Transverse colon (tissue), 4 donors: ENCODE measurements around the gene SLC22A14. TPM values are rescaled to one million over a fixed set of nuclear protein-coding genes. Genes with fewer than 3 reads are reported as not detected.
"Not testable (repeated sequence)": the region's sequence is repeated elsewhere in the genome, so short reads cannot be mapped to it uniquely, and the experiment has no call there.

ENCODE experiments used
- DNase-seq: peaks from one replicate; pipeline ENCODE4 v3.0.0-alpha.2; 2019
- H3K27ac ChIP-seq, 4 donors: fragments of 200-600 bp; sonication (generic); 2 replicates each; pipeline ENCODE4 v1.5.1; 2016 to 2018; ENCODE audit warnings: inconsistent platforms in 4 of 4
- H3K27me3 ChIP-seq: fragments of 200-600 bp; sonication (generic); 2 replicates; pipeline ENCODE4 v1.5.1; 2017; ENCODE audit warnings: inconsistent platforms
- H3K36me3 ChIP-seq, 4 donors: fragments of 200-600 bp; sonication (generic); 2 replicates each; pipeline ENCODE4 v1.5.1; 2017 to 2019; ENCODE audit warnings: inconsistent platforms in 4 of 4
- H3K4me1 ChIP-seq, 4 donors: fragments of 200-600 bp; sonication (generic); 2 replicates each; pipeline ENCODE4 v1.5.1; 2017 to 2020; ENCODE audit warnings: inconsistent platforms in 4 of 4
- H3K4me3 ChIP-seq, 4 donors: fragments of 200-600 bp; sonication (generic); 1 replicate in 1 of 4; 2 replicates in 3 of 4; pipeline versions ENCODE4 v1.5.1 to v1.6.1; 2017 to 2019; ENCODE audit warnings: inconsistent platforms in 4 of 4
- H3K9me3 ChIP-seq, 2 donors: fragments of 200-600 bp; sonication (generic); 2 replicates each; pipeline ENCODE4 v1.5.1; 2017 to 2019; ENCODE audit warnings: inconsistent platforms in 2 of 2
- EP300 ChIP-seq: sonication (generic); formaldehyde crosslinking; IDR thresholded peaks from one replicate; pipeline ENCODE4 v1.6.1; 2017; ENCODE audit warnings: antibody characterized with exemption, low read depth
- POLR2A ChIP-seq: fragments of 450-650 bp; IDR thresholded peaks from one replicate; pipeline ENCODE4 v1.6.1; 2016; ENCODE audit warnings: antibody characterized with exemption, mild to moderate bottlenecking, moderate library complexity
- POLR2AphosphoS5 ChIP-seq, 3 donors: sonication (generic); formaldehyde crosslinking; IDR thresholded peaks; one replicate each; pipeline ENCODE4 v1.6.1; 2016; ENCODE audit warnings: antibody characterized with exemption in 3 of 3
- WGBS, 2 donors: methylation state at CpG; one replicate each; pipeline ENCODE4 v1.1.5; 2018; ENCODE audit warnings: low coverage in 1 of 2; 5-methylcytosine and 5-hydroxymethylcytosine counted together
- in situ Hi-C, 4 donors: fragments of 200-750 bp; cut with MboI; loops; one replicate each; pipeline versions ENCODE4 v1.15.0 to v1.15.1; 2017; ENCODE audit warnings: low sequenced_read_pairs in 3 of 4, low pct_ligation_motif_present in 1 of 4, low pct_unique_long_range_greater_than_20kb in 1 of 4
- intact Hi-C: fragments of 100-400 bp; cut with DNase I; formaldehyde crosslinking; loops from one replicate; pipeline ENCODE4 v1.15.1; 2023; ENCODE audit warnings: low total_unique reads
- total RNA-seq, 4 donors: library from RNA; depleted of rRNA; stranded (reverse); fragments of >200 nt; gene quantifications; one replicate each; pipeline ENCODE4 v1.1.0, GENCODE V29; 2016
- TF ChIP-seq, protein P1 (sequence below), 5 experiments: fragments of 200-600 bp in 3 of 5; fragments of 450-650 bp in 2 of 5; sonication (generic) in 3 of 5; IDR thresholded peaks; 1 replicate in 2 of 5; 2 replicates in 3 of 5; pipeline ENCODE4 v1.5.1; 2016 to 2017; ENCODE audit warnings: antibody characterized with exemption in 5 of 5, inconsistent platforms in 3 of 5, mild to moderate bottlenecking in 2 of 5, moderate library complexity in 1 of 5

SLC22A14 gene
- total RNA-seq, 4 donors from 2014 or later, result 0.48 TPM; not detected in 3

DNA sequence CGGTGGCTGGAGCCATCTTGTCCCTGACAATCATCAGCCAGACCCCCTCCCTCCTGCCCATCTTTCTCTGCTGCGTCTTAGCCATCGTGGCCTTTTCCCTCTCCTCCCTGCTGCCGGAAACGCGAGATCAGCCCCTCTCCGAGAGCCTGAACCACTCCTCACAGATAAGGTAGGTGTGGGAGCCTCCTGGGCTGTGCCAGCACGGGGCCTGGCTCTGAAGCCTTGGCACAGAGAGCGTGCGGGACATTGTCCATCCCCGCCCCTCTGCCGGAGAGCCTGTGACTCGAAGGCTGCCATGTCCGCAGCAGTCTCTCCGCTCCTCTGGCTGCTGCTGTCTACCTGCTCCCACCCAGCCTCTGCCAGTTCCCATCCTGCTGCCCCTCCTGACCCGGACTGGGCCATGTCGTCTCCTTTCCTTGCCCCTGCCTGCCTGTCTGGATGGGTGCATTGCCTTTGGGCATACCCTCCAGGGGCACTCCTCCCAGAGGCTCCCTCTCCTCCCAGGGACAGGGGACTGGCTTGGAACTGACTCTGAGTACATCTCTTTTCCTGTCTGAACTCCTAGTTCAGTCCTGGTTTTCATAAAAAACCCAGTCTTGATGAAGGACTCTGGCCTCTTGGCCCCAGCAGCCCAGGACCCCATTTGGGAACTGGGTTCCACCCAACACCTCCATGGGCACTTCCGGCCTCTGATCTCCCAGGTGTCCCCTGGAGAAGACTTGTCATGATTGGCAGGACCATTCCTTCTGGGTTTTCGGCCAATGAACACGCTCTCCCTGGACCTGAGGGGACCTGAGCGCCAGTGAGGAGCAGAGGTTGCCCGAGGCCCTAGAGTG, 34.5 kb downstream of the SLC22A14 start:
- Histone ChIP-seq H3K4me1 (no peaks in the 10 kb centered on the region), H3K9me3 (no peaks in the 10 kb centered on the region), H3K4me3 (no peak overlapping the region), H3K36me3 (no peaks in the 10 kb centered on the region), H3K27ac (no peak overlapping the region), H3K27me3 (no peaks in the 10 kb centered on the region)
- in situ Hi-C loops, result no loop called here
- intact Hi-C loops, result no loop called here
- TF ChIP-seq, protein P1, sequence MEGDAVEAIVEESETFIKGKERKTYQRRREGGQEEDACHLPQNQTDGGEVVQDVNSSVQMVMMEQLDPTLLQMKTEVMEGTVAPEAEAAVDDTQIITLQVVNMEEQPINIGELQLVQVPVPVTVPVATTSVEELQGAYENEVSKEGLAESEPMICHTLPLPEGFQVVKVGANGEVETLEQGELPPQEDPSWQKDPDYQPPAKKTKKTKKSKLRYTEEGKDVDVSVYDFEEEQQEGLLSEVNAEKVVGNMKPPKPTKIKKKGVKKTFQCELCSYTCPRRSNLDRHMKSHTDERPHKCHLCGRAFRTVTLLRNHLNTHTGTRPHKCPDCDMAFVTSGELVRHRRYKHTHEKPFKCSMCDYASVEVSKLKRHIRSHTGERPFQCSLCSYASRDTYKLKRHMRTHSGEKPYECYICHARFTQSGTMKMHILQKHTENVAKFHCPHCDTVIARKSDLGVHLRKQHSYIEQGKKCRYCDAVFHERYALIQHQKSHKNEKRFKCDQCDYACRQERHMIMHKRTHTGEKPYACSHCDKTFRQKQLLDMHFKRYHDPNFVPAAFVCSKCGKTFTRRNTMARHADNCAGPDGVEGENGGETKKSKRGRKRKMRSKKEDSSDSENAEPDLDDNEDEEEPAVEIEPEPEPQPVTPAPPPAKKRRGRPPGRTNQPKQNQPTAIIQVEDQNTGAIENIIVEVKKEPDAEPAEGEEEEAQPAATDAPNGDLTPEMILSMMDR (IDR thresholded peaks at IDR 0.05), result no peak
- TF ChIP-seq POLR2AphosphoS5 (IDR thresholded peaks at IDR 0.05), result no peak
- TF ChIP-seq POLR2A, result no peak
- no peak for TF ChIP-seq EP300
- 85% methylated on average over 22 of the region's 22 CpGs; no CpG with 5 or more reads in 1 of the 2 donors for WGBS, 2 donors
- DNase-seq, result no peak

DNA sequence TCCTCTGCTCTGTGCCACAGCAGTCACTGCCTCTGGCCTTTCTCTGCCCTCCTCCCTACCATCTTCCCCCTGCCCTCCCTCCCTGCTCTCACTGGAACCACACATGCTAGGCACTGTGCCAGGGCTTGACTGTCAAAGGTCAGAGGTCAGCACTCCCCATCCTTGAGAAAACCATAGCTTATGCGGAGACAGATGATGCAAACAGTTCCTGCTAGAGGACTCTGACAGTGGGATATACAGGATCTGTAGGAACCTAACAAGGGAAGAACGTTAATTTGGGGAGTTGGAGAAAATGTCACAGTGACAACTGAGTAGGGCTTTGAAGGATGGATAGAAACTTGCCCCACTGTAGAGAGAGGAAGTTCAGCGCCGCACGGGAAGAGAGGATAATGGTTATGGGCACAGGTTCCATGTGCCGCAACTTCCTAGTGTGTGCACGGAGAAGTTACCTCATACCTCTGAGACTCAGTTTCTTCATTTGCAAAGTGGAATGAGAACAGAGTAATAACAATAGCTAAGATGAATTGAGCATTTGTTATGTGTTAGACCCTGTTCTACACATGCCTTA, 35.2 kb downstream of the SLC22A14 start:
- Histone ChIP-seq H3K27me3 (no peaks in the 10 kb centered on the region), H3K4me3 (no peak overlapping the region), H3K9me3 (no peaks in the 10 kb centered on the region), H3K4me1 (no peaks in the 10 kb centered on the region), H3K27ac (no peak overlapping the region), H3K36me3 (no peaks in the 10 kb centered on the region)
- DNase-seq, result no peak
- 79 to 94% methylated on average over 6 to 7 of the region's 7 CpGs for WGBS, 2 donors
- intact Hi-C loops (no loop called here), in situ Hi-C loops (no loop called here)
- TF ChIP-seq EP300, result no peak
- no peak for TF ChIP-seq POLR2A
- no peak for TF ChIP-seq POLR2AphosphoS5 (IDR thresholded peaks at IDR 0.05)
- TF ChIP-seq, protein P1 (IDR thresholded peaks at IDR 0.05), result no peak

DNA sequence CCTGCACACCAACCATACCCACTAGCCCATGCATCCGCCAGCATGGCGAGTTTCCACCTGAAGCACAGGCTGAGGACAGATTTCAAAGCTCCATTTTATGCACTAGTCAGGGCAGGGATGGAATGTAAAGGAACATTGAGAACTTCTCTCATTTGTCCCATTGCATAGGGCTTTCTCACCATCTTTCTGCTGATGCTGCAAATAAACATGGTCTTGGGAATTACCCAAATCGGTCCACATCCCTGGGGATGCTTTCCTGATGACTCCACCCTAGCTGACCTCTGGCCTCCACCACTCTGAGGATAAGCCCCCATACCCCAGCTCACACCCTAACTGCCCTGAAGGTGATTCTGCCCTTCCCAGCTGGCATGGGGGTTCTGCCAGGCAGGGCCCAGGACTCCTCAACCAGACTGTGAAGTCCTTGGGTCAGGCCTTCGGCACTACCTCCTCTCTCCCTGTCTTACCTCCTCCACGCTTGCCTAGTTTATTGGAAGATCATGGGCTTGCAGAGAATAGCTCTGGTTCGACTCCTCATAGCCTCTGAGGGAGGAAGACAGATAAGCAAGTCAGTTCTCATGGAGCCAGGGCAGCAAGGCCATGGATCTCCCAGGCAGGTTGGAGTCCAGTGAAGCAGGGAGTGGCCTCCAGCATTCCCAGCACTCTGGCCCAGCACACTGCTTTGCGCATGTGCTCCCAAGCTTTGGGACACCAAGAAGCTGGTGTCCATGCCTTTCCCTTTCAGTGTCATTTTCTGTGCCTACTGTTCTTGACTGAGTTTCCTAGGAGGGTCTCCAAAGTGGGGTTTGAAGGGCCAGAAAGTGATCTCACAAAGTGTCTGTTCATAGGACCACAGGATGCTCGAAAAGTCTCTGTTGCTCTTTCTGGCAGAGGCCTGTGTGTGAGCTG, 36.9 kb downstream of the SLC22A14 start:
- H3K4me3 ChIP-seq, result no peak overlapping the region
- TF ChIP-seq POLR2AphosphoS5 (IDR thresholded peaks at IDR 0.05) (no peak), POLR2A (no peak), EP300 (no peak)
- TF ChIP-seq, protein P1 (IDR thresholded peaks at IDR 0.05), result no peak
- no peaks in the 10 kb centered on the region for H3K27me3 ChIP-seq
- intact Hi-C loops (no loop called here), in situ Hi-C loops (no loop called here)
- no peaks in the 10 kb centered on the region for H3K36me3 ChIP-seq
- WGBS, 2 donors, result 86 to 100% methylated on average over 1 to 8 of the region's 8 CpGs
- DNase-seq, result no peak
- no peaks in the 10 kb centered on the region for H3K4me1 ChIP-seq
- no peaks in the 10 kb centered on the region for H3K9me3 ChIP-seq
- H3K27ac ChIP-seq, result no peak overlapping the region

DNA sequence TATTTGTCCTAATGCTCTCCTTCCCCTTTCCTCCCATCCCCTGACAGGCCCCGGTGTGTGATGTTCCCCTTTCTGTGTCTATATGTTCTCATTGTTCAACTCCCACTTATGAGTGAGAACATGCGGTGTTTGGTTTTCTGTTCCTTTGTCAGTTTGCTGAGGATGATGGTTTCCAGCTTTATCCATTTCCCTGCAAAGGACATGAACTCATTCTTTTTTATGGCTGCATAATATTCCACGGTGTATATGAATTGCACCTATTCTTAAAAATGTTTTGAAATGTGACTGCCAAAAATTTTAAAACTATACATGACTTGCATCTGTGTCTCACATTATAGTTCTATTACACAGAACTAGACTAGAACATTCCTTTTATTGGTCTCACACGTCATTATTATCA, 38.5 kb downstream of the SLC22A14 start:
- 86 to 96% methylated on average over 4 of the region's 4 CpGs for WGBS, 2 donors
- DNase-seq, H3K27ac ChIP-seq, in situ Hi-C loops, H3K36me3 ChIP-seq, intact Hi-C loops, H3K4me3 ChIP-seq, H3K27me3 ChIP-seq, H3K4me1 ChIP-seq, H3K9me3 ChIP-seq: not testable (repeated sequence)
